ENCODE results near the gene IDI1.

IDI1 gene

GRCh38 chr10:1049425-1049958 is 573 bp upstream of the IDI1 start:
- Histone ChIP-seq H3K9me3 (ENCODE audit: control insufficient read depth, insufficient read depth, low read length) (no peaks in the 10 kb centered on the region), H3K9me2 (replicated peaks; ENCODE audit: control insufficient read depth, low read length) (no peaks in the 10 kb centered on the region), H3K79me2 (ENCODE audit: control insufficient read depth, low read length) (peaks cover 85% of the 10 kb centered on the region), H3K4me2 (ENCODE audit: low read length) (peak overlapping the region; percentile 63), H3K4me1 (ENCODE audit: control insufficient read depth, low read length) (peaks cover 65% of the 10 kb centered on the region), H3K36me3 (ENCODE audit: control insufficient read depth, low read length) (peaks cover 80% of the 10 kb centered on the region), H3F3A (ENCODE audit: control insufficient read depth, insufficient read depth) (peaks cover 52% of the 10 kb centered on the region), H3K27me3 (ENCODE audit: control insufficient read depth, low read length) (no peaks in the 10 kb centered on the region), H3K4me3 (ENCODE audit: low read length) (peak overlapping the region; percentile 87), H3K27ac (ENCODE audit: low read depth, low read length) (peak overlapping the region; percentile 87), H4K20me1 (ENCODE audit: control insufficient read depth, insufficient read depth, low read depth, low read length) (peaks cover 41% of the 10 kb centered on the region)
- TF ChIP-seq CTCF (IDR thresholded peaks at IDR 0.05; ENCODE audit: low read depth, low read length, poor library complexity, severe bottlenecking) (no peak), EZH2phosphoT487 (IDR thresholded peaks at IDR 0.05; ENCODE audit: borderline replicate concordance, low read length) (no peak)

- H3K4me2 ChIP-seq (ENCODE audit: low read length), result peak overlapping the region; percentile 75
- peaks cover 85% of the 10 kb centered on the region for H3K79me2 ChIP-seq (ENCODE audit: control insufficient read depth, low read length)
- H3F3A ChIP-seq (ENCODE audit: control insufficient read depth, insufficient read depth), result peaks cover 60% of the 10 kb centered on the region
- peak overlapping the region; percentile 87 for H3K4me3 ChIP-seq (ENCODE audit: low read length)
- H3K4me1 ChIP-seq (ENCODE audit: control insufficient read depth, low read length), result peaks cover 65% of the 10 kb centered on the region
- no peaks in the 10 kb centered on the region for H3K9me3 ChIP-seq (ENCODE audit: control insufficient read depth, insufficient read depth, low read length)
- H3K9me2 ChIP-seq (replicated peaks; ENCODE audit: control insufficient read depth, low read length), result no peaks in the 10 kb centered on the region
- H3K36me3 ChIP-seq (ENCODE audit: control insufficient read depth, low read length), result peaks cover 80% of the 10 kb centered on the region
- H4K20me1 ChIP-seq (ENCODE audit: control insufficient read depth, insufficient read depth, low read depth, low read length), result peaks cover 36% of the 10 kb centered on the region
- H3K27me3 ChIP-seq (ENCODE audit: control insufficient read depth, low read length), result no peaks in the 10 kb centered on the region
- H3K27ac ChIP-seq (ENCODE audit: low read depth, low read length), result peak overlapping the region; percentile 87
- no peak for TF ChIP-seq EZH2phosphoT487 (IDR thresholded peaks at IDR 0.05; ENCODE audit: borderline replicate concordance, low read length)
- TF ChIP-seq CTCF (IDR thresholded peaks at IDR 0.05; ENCODE audit: low read depth, low read length, poor library complexity, severe bottlenecking), result no peak
Observed at GRCh38 chr10:1048349-1048731, 579 bp downstream of the IDI1 start.

GRCh38 chr10:1047937-1048336 is 982 bp downstream of the IDI1 start:
- Histone ChIP-seq H3K27me3 (ENCODE audit: control insufficient read depth, low read length) (no peaks in the 10 kb centered on the region), H3K4me1 (ENCODE audit: control insufficient read depth, low read length) (peaks cover 65% of the 10 kb centered on the region), H3K4me3 (ENCODE audit: low read length) (peak overlapping the region; percentile 87), H3K9me2 (replicated peaks; ENCODE audit: control insufficient read depth, low read length) (no peaks in the 10 kb centered on the region), H3K79me2 (ENCODE audit: control insufficient read depth, low read length) (peaks cover 85% of the 10 kb centered on the region), H4K20me1 (ENCODE audit: control insufficient read depth, insufficient read depth, low read depth, low read length) (peaks cover 38% of the 10 kb centered on the region), H3K9me3 (ENCODE audit: control insufficient read depth, insufficient read depth, low read length) (no peaks in the 10 kb centered on the region), H3K36me3 (ENCODE audit: control insufficient read depth, low read length) (peaks cover 80% of the 10 kb centered on the region), H3K27ac (ENCODE audit: low read depth, low read length) (peak overlapping the region; percentile 87), H3K4me2 (ENCODE audit: low read length) (peak overlapping the region; percentile 75), H3F3A (ENCODE audit: control insufficient read depth, insufficient read depth) (peaks cover 64% of the 10 kb centered on the region)
- no peak for TF ChIP-seq CTCF (IDR thresholded peaks at IDR 0.05; ENCODE audit: low read depth, low read length, poor library complexity, severe bottlenecking)
- TF ChIP-seq EZH2phosphoT487 (IDR thresholded peaks at IDR 0.05; ENCODE audit: borderline replicate concordance, low read length), result no peak

Measured in DOHH2 (cell line).